Endothelial cell of umbilical vein (primary cell): Measurements from ENCODE around the gene PPTC7.

Source experiments
- EZH2 ChIP-seq: IDR thresholded peaks from 2 replicates; pipeline ENCODE4 v1.6.1; 2012; ENCODE audit warnings: borderline replicate concordance, low read depth, mild to moderate bottlenecking, moderate library complexity, low read length, inconsistent platforms; ENCODE audit not compliant: severe bottlenecking
- MYC ChIP-seq: IDR thresholded peaks from one replicate; pipeline ENCODE4 v1.6.1; 2011; ENCODE audit warnings: mild to moderate bottlenecking, low read depth, low read length

GRCh38 chr12:110575326-110575725 lies 7.8 kb downstream of the PPTC7 start:
- TF ChIP-seq EZH2 = no peak
- no peak for TF ChIP-seq MYC
